Stimulated activated CD8-positive, alpha-beta memory T cell treated with anti-CD3 and anti-CD28 coated beads, Interleukin-7, amount 100 ng/mL, for 4 hours (primary cell): Measurements from ENCODE around the gene IQCH.
A peak's percentile ranks its signal among the peaks of the same experiment; 100 is the strongest.
"Not testable (repeated sequence)": the region's sequence is repeated elsewhere in the genome, so short reads cannot be mapped to it uniquely, and the experiment has no call there.

ENCODE experiments used
- DNase-seq, 2 donors: peaks; one replicate each; pipeline ENCODE4 v3.0.0-alpha.2; 2020; ENCODE audit warnings: low read depth in 2 of 2

Gene IQCH

DNA sequence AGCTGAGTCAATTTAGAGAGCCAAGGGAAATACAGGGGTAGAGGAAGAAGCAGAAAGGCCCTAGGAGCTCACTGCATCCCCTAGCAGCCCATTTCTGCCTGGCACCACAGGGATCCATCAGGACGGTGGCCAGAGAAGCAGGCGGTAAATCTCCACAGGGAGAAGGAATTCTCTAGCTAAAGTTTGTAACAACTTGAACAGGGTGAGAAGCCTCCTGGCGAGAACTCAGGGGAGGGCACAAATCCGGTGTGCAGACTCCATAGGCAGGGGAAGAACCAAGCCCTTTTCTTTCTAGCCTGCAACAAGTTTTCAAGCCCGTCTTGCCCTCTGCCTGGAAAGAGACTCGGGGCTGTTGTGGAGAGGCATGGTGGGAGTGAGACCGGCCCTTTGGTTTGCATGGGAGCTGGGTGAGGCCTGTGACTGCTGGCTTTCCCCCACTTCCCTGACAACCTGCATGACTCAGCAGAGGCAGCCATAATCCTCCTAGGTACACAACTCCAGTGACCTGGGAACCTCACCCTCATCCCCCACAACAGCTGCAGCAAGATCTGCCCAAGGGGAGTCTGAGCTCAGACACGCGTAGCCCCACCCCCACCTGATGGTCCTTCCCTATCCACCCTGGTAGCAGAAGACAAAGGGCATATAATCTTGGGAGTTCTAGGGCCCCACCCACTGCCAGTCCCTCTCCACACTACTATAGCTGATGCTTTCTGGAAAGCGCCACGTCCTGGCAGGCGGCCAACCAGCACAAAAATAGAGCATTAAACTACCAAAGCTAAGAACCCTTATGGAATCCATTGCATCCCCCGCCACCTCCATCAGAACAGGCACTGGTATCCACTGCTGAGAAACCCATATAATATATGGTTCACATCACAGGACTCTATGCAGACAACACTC is 182.0 kb downstream of the IQCH start:
- DNase-seq = not testable (repeated sequence)

DNA sequence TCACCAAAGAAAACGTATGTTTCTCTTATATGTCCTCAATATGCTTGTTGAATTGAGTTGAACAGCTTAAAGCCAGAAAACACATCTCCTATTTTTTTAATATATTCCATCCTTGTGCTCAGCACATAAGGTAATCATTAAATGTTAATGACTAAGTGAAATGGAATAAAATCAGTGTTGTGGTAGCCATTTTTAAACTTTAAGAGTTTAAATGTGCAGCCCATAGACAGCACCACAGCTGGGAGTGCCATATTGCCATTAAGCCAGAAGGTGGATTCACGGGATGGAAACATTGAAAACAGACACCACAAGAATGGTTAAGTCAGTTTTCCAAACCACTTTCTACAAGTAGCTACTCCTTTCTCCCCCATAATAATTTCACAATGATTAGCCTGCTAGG is 189.5 kb downstream of the IQCH start:
- no peak for DNase-seq

DNA sequence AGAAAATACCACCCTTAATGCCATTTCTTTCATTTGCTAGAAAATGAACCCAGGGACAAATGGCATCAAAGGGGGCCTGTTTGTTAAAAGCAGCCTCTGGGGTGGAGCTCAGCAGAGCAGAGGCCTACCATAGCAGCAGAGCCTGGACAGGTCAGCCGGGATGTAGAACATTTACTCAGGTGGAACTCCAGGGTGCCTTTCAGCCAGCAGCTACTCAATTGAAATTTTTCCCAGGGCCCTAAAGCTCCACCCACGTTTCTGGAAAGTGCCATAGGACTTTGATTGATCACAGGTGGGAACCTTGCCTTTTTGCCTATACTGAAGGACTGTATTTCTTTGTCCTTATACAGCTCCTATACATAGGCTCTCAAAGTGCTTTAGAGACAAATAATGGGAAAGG is 191.9 kb downstream of the IQCH start:
- DNase-seq = no peak

DNA sequence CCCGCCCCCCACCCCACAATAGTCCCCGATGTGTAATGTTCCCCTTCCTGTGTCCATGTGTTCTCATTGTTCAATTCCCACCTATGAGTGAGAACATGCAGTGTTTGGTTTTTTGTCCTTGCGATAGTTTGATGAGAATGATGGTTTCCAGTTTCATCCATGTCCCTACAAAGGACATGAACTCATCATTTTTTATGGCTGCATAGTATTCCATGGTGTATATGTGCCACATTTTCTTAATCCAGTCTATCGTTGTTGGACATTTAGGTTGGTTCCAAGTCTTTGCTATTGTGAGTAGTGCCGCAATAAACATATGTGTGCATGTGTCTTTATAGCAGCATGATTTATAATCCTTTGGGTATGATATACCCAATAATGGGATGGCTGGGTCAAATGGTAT is 193.8 kb downstream of the IQCH start:
- not testable (repeated sequence) for DNase-seq

DNA sequence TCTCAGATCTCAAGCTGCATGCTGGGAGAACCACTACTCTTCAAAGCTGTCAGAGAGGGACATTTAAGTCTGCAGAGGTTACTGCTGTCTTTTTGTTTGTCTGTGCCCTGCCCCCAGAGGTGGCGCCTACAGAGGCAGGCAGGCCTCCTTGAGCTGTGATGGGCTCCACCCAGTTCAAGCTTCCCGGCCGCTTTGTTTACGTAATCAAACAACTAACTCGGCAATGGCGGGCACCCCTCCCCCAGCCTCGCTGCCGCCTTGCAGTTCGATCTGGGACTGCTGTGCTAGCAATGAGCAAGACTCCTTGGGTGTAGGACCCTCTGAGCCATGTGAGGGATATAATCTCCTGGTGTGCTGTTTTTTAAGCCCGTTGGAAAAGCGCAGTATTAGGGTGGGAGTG is 199.1 kb downstream of the IQCH start:
- not testable (repeated sequence) for DNase-seq

DNA sequence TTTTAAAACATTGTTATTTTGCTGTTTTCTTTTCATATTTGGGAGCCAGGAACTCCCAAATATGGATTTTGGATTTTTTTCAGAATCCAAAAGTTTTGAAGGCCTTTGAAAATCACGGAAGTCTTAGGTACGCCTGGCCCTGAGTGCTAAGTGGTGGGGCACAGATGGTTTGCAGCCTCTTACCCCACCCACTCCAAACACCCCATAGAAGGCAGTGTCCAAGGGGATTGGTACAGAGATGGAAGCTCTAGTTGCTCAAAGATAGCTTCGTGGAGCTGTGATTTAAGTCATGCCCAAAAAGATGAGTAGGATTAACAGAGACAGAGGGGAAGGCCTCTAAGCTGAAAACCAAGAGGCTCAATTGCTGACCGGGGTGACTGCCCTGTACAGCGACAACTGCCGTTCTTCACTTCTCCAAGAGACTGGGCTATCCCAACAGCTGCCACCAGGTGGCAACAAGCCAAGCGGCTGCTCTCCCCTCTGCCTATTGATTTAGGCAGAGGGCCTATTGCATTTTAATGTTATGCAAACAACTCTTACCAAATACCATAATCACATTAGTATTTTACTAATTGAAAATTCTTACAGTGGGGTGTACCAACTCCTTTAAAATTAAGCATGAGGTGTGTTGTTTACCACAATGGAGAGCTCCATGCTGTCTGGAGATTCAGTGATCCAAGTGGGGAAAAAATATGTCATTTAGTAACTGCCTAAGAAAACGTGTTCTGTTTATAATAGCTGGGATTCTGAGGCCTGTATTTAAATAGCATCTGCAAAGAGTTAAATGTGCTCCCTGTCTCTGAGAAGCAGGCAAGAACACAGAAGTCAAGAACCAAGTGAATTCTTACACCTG is 202.3 kb downstream of the IQCH start:
- peak; percentile 65 to 68 for DNase-seq

DNA sequence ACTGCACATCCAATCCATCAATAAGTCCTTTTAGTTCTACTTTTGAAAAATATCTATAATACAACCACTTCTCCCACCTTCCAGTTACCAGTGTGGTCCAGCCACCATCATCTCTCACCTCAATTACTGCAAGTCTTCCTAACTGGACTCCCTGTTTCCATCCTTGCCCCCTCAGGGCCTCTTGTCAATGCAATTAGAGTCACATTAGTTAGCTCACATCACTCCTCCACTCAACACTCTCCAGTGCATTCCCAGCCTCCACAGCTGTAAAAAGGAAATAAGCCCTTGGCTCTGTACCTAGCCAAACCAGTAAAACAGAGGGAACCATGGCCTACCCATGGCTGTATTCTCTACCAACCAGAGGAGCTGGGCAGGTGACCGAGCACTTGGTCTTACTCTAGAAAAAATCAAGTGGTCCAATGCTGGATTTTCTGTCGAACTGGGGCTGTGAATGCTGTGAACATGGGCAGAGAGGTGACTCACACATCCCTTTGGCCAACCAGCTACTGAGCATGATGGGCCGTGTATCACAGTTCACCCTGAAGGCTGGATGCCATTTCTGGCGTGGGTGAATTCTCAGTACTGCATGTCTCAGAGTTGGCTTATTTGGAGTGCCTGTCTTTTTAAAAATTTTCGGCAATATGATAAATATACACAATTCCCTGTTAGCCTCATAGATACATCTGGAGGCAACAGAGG is 203.9 kb downstream of the IQCH start:
- DNase-seq = no peak

DNA sequence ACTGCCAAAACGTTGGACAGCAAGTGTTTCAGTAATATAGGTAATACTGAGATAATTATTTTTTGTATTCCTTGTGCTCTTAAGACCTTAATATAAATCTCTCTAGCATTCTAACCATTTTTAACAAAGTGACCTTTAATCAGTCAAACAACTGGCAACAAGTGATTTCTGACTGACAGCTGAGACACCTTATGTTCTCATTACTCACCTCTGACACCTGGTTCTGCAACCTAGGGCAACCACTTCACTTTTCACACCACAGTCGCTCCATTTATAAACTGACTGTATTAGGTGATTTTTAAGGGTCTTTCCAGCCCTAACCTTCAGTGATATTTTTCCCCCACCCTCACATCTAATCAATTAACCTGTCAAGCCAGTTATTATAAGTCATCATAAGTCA is 205.9 kb downstream of the IQCH start:
- DNase-seq = no peak

DNA sequence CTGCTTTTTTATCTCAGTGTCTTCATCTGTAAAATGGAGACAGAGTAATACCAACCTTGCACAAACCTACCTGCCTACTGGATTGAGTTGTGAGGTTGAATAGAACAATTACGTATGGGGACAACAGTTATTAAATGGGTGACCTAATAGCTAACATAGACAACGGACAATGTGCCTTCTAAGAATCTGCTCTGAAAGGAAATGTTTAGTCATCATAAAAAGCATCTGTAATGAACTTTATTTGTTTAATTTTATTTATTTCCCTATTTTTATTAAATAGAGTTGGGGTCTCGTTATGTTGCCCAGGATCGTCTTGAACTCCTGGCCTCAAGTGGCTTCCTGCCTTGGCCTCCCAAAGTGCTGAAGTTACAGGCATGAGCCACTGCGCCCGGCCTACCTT is 207.1 kb downstream of the IQCH start:
- DNase-seq = no peak

DNA sequence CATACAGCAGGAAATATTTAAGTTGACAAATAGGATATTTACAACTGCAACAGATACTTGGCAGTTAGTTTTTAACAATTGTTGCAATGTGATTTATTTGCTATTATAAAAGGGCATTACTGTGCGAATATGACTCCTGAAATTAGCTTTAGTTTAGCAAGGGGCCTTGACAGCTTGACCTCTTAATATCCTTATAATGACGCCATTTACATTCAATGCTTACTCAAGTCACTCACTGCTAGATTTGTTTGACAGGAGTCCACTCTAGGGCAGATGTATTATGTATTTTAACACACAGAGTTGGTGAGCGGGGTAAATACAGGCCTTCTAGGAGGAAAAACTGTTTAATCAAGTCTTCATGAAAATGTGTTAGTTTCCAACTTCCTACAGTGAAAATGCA is 208.3 kb downstream of the IQCH start:
- DNase-seq = no peak

DNA sequence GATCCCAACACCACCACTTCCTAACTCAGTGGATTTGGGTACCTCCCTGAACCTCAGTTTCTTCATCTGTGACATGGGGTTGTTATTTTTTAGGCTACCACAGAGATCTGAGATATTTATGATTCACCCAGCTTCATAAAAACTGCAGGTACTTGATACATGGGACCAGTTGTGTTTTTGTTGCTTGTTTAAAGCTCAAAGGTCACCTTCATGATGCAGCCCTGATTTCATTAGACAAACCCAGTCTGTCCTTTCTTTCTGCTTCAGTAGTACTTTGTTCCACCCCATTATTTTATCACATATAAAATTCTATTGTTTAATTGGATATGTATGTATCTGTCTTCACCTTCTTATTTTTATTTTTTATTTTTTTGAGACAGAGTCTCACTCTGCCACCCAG is 208.9 kb downstream of the IQCH start:
- no peak for DNase-seq

DNA sequence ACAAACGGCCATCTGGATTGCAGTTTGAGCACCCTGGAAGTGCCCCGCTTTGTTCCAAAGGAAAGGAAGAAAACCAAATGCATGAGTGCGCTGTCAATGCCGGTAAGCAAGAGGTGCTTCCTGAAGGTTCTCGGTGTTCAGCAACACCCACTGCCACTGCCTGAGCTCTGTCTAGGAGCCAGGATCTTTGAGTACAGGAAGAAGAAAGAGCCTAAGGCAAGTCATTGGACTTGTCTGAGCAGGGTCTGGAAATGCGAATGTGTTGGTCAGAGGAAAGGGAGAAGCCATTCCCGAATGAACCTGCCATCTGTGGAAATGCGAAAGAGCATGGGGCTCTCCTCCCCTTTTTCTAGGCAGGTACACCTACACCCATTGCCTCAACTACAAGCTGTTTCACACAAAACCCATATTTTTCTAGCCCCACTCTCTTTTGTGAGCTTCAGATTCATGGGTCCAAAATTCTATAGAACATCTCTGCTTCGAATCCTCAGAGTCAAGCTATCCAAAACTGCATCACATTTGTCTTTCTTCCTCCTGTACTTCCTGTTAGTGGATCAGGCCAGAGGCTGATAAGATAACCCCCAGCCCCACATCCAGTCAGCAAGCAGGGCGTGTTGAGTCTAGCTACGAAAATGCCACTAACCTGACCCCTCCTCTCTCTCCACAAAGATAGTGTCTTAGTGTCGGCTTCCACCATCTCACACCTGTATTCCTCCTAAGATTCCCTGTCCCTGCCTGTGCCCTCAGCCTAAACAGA is 210.8 kb downstream of the IQCH start:
- no peak for DNase-seq

DNA sequence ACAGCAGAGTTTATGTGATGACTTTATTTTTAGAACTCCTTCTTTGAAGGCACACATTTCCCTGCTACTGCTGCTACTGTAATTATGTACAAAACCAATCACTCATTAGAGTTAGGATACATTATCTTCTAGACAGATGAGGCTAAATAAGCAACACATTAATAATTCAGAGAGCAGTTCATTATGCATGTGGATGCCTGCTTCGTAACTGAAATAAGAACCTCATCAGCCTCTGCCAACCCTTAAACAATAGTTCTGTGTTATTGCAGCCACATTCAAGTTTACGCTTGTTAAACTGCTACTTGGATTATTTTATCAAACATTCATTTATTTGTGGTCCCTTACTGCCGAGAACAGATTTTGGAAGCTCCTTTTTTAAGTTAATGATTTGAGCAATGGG is 213.8 kb downstream of the IQCH start:
- no peak for DNase-seq

DNA sequence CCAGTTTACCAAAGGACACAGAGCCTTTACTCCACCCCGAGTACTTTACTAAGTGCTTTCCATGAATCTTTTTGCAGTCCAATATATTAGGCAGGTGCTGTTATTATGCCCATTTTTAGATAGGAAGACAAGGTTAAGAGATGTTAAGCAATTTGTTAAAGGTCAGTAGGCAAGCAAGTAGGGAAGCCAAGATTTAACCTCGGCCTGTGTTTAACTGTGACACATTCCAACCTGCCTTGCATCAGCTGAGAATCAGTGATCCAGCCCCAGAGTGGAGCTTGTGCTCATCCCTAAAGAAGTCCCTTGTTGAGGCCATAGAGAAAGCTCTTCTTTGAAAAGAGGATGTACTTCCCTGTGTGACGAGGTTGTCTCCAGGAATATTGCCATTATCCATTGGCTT is 215.1 kb downstream of the IQCH start:
- DNase-seq = no peak

DNA sequence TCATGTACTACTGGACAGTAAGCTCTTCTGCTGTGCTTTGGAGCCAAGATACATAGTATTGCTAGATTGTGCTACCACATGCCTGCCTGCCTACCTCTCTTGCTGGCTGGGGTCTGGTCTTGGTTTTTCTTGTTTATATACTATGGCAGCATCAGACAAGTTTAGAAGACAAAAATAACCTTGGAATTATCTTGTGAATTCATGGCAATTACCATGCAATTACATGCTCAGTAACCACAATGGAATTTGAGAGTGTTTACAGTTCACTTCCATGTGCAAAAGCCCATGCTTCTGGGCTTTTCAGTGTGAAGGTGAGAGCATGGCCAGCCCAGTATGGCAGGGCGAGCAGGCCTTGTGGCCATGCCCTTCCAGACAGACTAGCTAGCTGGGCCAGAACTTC is 218.4 kb downstream of the IQCH start:
- no peak for DNase-seq

DNA sequence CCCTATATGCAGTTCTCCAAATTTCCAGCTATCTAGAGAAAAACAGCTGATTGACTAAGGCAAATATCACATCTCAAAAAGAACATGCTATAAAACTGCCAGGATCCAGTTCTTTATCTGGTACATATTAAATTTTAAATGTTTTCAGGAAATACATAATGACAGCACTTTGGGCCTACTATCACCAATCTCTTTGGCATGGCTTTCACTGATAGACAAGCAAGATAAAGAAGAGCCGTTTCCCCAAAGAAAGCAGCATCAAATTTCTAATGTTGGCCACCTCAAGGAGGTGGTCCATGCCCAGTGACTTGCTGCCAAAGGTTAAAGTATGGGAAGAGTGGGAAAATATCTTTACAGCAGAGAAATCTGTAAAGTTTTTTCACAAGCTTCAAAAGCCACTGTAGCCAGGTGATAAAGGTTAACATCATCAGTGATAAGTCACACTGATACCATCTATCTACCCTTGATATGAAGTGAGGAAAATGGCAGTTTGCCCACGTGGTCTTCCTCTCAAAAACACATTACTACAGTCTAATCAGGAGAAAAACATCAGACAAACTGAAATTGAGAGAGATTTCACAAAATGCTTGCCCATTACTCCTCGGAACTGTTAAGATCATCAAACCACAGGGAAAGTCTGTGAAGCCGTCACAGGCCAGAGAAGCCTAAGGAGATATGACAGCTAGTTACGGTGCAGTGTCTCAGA is 220.0 kb downstream of the IQCH start:
- DNase-seq = no peak

DNA sequence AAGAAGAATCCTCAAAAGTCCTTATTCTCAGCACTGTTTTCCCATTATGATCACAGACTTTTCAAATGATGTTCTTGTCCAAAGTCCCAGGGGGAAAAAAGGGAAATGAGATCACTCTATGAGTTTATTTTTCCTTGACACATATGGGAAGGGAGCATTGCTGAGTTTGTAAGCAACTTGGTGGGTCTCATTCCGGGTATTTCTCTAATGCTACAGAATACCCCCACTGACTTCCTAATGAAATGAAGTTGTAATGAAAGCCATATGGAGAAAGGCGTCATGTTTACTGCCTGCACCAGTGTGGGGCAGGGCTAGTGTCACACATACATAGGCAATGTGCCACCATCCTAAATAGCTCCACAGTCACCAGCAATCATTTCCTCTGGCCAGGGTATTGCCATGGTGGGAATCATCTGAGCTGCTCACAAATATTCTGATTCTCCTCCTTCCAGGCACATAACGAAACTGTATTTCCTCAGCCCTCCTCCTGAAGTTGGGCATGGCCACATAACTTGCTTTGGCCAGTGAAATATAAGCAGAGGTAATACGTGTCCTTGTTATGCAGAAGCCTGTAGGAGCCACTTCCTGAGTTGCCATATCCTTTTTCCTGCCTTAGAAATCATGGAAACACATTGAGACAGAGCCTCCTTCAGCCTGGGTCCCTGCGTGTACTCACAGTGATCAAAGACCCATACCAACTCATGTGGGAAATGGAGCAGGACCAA is 225.4 kb downstream of the IQCH start:
- DNase-seq = no peak

DNA sequence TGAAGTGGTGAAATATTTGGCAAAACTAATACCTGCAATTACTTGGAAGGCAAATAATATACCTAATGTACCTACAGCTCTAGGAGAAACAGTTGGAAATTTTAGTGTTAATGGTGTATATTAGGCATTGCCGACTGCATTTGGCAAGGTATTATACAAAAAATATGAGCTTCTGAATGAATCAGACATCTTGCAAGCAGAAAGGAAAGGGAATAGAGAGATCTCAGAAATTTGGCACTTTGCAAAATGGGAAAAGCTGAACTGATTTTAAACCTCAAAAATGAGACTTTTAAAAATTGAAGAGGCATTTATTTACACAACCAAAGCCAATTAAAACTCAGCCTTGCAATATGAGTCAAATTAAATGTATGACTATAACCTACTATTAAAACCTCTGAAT is 226.2 kb downstream of the IQCH start:
- no peak for DNase-seq

DNA sequence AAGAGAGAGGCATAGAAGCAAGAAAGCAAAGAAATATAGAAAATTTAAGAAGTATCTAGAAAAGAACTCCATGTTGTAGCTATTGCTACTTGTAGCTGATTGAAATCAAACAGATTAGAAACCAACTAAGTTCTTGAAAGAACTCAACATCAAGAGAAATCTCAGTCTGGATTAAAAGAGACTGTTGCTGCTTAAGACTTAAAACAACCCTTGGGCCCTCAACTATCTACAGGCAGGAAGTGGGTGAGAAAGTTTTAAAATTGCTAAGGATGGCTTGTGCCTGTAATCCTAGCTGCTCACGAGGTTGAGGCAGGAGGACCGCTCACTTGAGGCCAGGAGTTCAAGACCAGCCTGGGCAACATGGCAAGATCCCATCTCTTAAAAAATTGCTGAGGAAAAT is 227.1 kb downstream of the IQCH start:
- DNase-seq = no peak

DNA sequence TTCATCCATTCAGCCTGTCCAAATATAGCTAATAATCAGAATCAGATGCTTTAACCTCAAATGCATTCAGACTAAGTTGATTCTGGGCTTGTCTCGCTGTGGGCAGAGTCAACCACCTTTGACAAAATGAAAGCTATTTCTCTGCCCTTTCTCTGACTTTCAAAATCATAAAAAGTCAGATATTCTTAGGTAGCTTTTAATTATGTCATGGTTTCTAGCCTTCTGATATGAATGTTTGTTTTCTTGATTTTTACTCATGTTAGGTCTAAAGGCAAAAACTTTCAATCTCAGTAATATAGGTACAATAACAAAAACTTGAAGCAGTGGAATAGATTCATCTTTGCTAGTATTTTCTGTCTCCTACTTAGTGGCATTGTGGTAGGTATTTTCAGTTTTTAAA is 241.0 kb downstream of the IQCH start:
- no peak for DNase-seq
